Fibroblast of mammary gland (primary cell): Measurements from ENCODE around the gene PLAU.

ENCODE experiments used
- DNase-seq: peaks from one replicate; pipeline ENCODE4 v3.0.0-alpha.2; 2010; ENCODE audit warnings: low read depth
- H3K4me3 ChIP-seq: 2 replicates; pipeline ENCODE4 v1.5.1; 2011; ENCODE audit warnings: low read depth, mild to moderate bottlenecking, low read length, moderate library complexity; ENCODE audit not compliant: control insufficient read depth
- TF ChIP-seq, protein P1 (sequence below): conservative IDR thresholded peaks from 2 replicates; pipeline ENCODE4 v1.5.1; 2011; ENCODE audit warnings: low read depth, low read length, inconsistent platforms; ENCODE audit not compliant: control insufficient read depth, insufficient read depth

The PLAU gene

DNA sequence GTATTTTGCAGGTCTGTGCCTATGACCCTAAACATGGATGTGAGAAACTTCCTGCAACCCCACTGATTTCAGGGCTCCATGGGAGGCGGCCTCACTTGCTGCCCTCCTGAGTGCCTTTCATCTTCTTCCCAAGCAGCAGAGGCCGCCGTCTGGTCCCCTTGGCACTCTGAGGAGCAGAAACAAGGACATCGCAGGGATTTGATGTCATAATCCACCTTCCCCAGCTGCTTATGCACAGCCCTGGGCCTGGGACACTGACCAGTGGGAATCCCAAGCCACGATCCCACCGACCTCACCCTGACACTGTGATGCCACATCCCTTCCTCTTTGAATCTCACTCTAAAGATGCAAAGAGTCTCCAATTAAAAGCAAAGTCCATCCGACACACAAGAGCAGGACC is 44.3 kb upstream of the PLAU start:
- TF ChIP-seq, protein P1, sequence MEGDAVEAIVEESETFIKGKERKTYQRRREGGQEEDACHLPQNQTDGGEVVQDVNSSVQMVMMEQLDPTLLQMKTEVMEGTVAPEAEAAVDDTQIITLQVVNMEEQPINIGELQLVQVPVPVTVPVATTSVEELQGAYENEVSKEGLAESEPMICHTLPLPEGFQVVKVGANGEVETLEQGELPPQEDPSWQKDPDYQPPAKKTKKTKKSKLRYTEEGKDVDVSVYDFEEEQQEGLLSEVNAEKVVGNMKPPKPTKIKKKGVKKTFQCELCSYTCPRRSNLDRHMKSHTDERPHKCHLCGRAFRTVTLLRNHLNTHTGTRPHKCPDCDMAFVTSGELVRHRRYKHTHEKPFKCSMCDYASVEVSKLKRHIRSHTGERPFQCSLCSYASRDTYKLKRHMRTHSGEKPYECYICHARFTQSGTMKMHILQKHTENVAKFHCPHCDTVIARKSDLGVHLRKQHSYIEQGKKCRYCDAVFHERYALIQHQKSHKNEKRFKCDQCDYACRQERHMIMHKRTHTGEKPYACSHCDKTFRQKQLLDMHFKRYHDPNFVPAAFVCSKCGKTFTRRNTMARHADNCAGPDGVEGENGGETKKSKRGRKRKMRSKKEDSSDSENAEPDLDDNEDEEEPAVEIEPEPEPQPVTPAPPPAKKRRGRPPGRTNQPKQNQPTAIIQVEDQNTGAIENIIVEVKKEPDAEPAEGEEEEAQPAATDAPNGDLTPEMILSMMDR, result no peak
- no peak for DNase-seq
- no peak overlapping the region for H3K4me3 ChIP-seq

DNA sequence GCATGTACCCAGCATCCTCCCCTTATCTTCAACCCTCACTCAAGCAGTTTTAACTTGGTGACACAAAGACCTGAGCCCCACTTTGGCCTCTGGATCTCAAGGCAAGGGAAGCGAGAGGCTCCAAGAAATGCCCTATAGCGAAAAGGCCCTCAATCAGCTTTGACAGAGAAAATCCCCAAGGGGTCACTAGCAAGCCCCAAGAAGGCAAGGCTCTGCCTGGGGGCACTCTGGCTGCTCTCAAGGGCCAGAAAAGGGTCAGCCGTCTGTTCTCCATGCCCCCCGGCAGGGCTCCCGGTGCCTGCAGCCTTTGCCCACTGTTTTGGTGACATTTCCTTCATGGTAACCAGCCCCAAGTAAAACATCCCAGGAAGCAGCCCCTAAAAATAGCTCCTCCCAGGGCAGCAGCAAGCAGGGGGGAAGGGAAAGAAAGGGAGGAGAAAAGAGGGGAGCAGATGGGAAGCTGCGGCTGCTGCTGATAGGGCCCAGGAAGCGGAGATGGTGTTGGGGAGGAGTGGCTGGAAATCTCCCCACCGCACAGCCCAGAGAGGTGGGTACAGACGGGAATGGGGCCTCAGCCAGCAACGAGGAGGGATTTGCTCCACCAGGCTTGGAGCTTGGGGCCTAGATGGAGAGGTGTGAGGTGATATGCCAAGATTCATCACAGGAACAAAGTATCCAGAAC is 43.7 kb upstream of the PLAU start:
- TF ChIP-seq, protein P1, result no peak
- no peak overlapping the region for H3K4me3 ChIP-seq
- no peak for DNase-seq

DNA sequence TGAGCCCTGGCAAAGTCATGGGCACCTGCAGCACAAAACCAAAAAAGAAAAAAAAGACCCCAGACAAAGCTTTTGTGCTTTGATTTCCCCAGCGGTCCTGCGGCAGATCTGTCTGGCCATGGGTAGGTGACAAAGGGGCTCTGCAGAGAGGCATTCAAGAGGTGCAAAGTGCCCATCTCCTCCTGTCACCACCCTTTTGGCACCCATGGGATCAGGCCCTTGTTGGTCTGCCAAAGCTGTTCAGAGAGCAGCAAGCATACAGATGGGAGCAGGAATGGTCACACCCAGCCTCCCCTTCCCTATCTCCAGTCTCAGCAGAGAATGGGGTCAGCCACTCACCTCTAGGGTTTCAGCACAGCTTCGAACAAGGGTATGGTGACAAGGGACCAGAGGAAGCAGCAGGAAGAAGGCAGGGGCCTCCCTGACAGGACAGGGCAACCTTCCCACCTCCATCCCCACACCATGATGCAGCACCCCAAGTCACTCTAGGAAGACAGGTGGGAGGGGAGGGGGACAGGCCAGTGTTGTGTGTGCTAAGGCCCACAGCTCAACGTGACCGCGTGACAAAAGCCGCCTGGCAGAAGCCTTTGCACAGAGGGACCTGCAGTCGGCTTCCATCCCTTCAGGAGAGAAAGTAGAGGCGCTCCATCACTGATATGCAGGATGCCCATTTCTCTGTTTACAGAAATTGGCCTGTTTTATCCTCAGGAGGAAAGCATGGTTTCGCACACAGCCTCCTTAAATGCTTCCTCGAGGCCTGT is 42.9 kb upstream of the PLAU start:
- TF ChIP-seq, protein P1, result no peak
- no peak overlapping the region for H3K4me3 ChIP-seq
- DNase-seq, result no peak

DNA sequence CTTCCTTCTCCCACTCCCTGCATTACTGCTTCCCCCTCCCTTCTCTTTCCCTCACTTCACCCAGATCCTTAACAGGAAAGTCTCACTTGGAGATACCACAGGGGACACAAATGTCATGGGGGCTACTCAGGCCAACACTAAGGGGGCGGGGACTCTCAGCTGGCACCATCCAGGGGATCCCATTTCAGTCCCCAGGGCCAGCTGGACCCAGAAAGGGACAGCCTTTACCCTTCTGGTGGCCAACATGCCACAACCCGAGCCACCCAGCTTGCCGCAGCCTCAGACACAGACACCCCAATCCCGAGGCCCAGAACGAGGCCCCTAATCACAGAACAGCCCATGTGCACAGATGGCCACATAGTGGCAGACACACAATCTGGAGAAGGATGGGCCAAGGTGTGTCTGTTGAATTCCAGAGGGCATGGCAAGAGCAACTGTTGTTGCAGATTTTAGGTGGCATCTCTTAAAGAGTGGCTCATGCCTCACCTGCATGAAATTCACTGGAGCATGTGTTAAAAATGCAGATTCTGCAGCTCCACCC is 42.2 kb upstream of the PLAU start:
- TF ChIP-seq, protein P1, result no peak
- H3K4me3 ChIP-seq, result no peak overlapping the region
- DNase-seq, result no peak

DNA sequence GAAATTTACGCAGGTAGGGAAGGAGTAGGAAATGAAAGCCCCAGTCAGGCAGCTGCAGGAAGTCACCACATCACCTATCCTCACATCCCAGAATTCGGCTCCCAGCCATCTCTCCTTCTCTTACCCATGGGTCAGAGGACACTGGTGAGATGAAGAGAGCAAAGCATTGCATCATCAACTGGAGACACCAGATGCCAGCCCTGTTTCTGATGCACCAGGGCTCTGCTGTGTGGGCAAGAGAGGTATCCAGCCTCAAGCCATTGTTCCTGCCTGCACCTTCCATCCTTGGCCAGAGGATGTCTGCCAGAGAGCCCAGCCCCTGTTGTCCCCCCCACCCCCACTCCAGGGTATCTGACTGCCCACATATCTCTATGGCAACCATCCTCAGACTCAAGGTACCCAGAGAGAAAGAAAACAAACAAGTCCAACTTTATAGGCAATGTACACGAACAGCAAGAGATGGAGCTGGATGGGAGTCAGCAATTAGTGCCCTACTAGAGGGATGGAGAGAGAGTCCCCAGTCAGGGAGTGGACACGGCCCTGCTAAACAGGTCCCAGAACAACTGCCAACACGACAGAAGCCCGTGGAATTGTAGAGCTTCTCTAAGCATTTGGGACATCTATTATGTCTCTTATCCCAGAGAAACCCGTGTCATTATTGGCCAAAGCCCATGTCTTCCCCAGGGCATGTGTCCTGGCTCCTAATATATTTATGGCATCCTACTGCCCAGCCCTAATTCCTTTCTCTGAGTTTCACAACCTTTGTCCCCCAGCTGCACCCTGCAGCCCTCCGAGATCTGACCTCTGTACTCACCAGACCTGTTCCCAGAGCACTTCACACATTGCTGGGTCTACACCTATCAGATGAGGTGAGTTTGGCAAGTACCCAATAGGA is 39.4 kb upstream of the PLAU start:
- no peak for DNase-seq
- TF ChIP-seq, protein P1, result no peak
- no peak overlapping the region for H3K4me3 ChIP-seq

DNA sequence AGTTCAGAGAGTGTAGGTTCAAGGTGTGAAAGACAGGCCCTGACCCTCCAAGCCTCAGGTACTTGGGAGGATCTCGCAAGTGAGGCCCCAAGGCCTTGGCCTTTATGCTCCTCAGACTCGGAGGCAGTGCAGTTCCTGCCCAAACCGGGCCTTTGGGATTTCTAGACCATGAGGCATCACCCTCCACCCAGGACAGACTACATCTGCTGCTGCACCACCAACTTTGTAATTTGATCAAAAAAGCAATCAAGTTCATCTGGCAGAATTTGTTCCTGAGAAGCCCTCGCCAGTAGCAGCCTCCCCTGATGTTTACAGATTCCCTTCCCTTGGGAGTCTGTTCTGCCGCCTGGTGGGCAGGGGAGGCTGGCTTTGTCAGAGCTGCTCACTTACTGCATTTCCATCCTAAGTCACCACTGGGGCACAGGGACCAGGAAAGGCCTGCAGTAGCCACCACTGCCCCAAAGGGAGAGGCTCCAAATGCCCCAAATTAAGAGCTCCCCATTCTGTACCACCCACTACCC is 38.7 kb upstream of the PLAU start:
- H3K4me3 ChIP-seq, result no peak overlapping the region
- TF ChIP-seq, protein P1, result peak; percentile 28
- DNase-seq, result peak; percentile 39
